Right renal pelvis (tissue), 4 donors: ENCODE measurements around the gene CUEDC1. TPM values are rescaled to one million over a fixed set of nuclear protein-coding genes. Genes with fewer than 3 reads are reported as not detected.
A peak's percentile ranks its signal among the peaks of the same experiment; 100 is the strongest.
"Not testable (repeated sequence)": the region's sequence is repeated elsewhere in the genome, so short reads cannot be mapped to it uniquely, and the experiment has no call there.

Experiments
- DNase-seq, 4 donors: peaks; one replicate each; pipeline ENCODE4 v3.0.0-alpha.2; 2013; ENCODE audit warnings: low read depth in 4 of 4, low spot score in 3 of 4, missing footprints in 1 of 4
- polyA plus RNA-seq, 4 donors: library from polyadenylated mRNA; unstranded; fragments of 120-200 nt; gene quantifications; one replicate each; pipeline ENCODE4 v1.2.1, GENCODE V29; 2013; ENCODE audit not compliant: insufficient read length in 4 of 4

The CUEDC1 gene
- polyA plus RNA-seq, 4 donors, result 41.8 to 46.9 (median 45.2) TPM

- DNase-seq, result peak in 3 of 4 donors; percentile 44 to 50 (median 50)
Measured at GRCh38 chr17:57986841-57987580, 31.8 kb upstream of the CUEDC1 start.

GRCh38 chr17:57985675-57985974 lies 30.4 kb upstream of the CUEDC1 start:
- DNase-seq, result no peak

GRCh38 chr17:57984936-57985674 lies 29.9 kb upstream of the CUEDC1 start:
- no peak for DNase-seq

DNA sequence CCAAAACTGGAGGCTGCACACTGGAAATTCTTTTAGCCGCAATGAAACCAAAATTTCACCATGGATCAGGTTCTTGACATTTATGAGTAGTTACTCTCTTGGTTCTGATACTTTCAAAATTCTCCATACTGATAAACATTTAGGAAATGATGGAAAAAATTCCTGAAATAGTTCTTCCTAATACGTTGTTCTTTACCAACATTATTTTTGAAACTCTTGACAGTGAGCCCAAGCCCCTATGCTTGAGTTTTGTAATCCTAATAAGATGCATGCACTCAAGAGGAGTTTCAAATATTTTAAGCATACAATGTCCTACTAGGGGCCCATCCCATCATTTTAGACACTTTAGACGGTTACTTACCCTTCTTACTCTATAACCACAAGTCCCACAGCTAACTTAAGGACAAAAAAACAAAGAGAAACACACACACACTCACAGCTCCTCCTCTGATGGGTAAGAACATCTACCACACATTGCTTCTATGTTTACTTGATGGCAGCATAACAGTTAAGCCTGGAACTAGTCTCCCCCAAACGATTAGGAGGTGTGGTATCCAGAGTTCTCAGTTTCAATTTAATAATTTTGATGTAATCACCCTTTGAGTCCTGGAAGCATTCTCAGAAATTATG lies 29.2 kb upstream of the CUEDC1 start:
- no peak for DNase-seq

DNA sequence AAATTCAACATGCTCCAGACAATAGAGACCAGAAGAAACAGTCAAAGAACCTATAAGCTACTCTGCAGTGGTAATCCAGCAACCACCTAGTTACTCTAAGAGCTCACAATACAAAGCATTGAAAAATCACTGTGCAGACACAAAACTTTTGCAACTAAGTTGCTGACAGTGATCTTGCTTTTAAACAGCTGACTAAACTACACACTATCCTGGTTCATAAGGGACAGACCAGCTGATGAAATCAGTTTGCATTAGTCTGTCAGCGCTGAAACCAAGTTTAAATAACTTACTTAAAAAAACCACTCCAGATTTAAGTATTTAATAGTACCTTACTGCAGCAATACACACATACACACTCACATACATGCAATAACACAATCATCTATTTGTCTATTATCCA lies 28.2 kb upstream of the CUEDC1 start:
- no peak for DNase-seq

DNA sequence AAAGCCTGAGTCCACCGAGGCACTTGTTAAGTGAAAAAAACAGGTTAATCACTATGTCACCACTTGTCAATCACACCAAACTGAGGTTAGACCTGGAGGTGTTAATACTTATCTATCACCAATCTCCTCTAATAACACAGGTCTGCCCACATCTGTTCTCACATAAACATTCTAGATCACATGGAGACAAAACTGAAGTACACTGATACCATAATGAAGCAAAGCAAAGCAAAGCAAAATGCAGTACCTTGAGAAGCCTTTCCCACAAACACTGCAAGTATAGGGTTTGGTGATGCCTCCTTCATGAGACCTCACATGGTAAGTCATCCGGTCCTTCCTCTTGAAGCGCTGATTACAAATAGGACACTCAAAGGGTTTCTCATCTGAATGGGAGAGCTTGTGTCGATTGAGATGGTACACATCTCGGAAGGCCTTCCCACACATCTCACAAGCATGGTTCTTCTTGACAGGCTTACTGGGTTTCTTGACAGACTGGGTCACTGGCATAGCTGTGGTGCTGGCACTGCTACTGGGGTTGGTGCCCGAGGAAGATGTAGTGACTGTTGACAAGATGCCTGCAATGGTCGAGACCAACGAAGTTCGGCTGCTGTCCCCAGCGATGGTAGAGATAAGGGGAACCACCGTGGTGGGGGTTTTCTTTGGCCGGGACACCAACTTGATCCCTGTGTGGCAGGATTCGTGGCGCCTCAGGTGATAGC lies 27.4 kb upstream of the CUEDC1 start:
- DNase-seq, result no peak

- no peak for DNase-seq
Measured at GRCh38 chr17:57980522-57980921, 25.3 kb upstream of the CUEDC1 start.

DNA sequence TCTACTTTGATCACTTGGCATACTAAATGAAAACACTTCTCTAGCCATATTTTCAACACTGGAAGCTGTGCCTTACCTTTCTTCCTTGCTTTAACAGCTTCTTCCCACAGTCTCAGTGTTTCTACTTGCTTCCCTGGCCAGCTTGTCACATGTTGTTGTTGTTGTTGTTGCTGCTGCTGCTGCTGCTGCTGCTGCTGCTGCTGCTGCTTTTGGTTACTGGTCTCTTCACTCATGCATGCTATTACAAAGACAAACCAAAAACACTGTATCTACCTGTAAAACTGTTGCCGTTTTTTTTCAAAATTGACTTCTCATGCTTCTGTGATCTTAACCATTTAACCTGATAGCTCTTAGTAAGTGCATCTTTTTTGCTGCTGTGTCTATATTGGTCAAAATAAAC lies 23.9 kb upstream of the CUEDC1 start:
- no peak for DNase-seq

GRCh38 chr17:57976594-57976993 lies 21.4 kb upstream of the CUEDC1 start:
- no peak for DNase-seq

GRCh38 chr17:57975044-57975443 lies 19.8 kb upstream of the CUEDC1 start:
- no peak for DNase-seq

DNA sequence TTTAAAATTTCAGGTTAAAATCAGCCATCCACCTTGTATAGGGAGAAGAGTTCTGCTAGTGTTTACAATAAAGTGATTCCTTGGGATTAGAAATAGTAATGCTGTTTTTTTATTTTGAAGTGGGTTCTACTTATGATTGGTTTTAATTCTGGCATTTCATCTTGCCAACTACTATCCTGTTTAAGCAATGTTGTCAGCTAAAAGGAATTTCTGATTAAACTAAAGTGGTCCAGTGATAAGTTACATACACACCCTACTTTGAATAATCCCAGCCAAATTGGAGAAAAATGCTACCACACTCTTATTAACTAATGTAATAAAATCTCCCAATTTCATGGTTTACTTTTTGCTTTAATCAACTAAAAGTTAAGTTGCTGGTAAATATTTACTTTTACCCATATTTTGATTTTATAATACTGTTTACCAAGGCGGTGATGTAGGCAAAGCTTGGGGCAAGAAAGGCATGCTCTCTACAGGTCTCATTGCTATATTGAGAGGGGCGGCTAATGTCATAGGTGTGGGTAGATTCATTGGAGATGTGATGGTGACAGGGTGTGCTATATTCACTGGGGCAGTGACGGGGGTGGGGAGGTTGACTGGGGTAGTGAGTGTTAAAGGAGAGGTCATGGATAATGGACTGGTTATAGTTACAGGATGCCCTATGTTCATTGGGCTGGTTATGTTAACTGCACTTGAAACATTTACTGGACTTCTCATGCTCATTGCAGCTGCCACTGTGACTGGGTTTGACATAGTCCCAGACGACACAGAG lies 19.0 kb upstream of the CUEDC1 start:
- DNase-seq, result not testable (repeated sequence)

DNA sequence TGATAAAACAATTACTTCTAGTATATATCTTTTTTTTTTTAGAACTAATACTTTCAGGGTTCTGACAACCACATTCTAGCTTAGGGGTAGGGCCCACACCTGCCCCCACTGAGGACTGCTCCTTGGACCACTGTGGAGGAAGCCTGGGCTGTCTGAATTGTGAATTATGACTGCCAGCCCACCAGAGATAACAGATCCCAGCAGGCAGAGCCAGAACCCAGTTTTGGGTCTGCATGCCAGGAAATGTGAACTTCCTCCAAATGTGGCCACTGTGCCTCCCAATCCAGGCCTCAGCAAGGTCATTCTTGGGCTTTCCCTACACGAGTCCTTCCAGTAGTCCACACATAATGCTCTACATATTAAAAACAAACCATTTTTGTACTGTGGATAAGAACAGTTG lies 16.9 kb upstream of the CUEDC1 start:
- no peak for DNase-seq

GRCh38 chr17:57971572-57971971 lies 16.4 kb upstream of the CUEDC1 start:
- no peak for DNase-seq

DNA sequence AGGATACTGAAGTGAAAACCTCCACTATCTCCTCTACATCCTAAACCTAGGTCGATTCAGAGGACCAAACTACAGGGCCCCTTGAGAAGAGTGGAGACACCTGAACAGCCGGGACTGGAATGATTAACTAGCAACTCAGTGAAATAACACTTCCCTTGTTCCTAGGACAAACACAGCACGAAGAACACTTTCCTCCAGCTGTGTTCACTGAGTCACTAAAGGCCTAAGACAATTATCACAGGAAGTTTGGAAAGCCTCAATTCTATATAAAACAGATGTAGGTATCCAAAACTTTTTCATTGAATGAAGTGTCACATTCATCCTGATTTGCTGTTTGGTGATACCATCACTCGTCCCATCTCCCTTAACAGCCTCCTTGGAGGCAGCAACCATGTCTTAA lies 15.5 kb upstream of the CUEDC1 start:
- DNase-seq, result no peak

DNA sequence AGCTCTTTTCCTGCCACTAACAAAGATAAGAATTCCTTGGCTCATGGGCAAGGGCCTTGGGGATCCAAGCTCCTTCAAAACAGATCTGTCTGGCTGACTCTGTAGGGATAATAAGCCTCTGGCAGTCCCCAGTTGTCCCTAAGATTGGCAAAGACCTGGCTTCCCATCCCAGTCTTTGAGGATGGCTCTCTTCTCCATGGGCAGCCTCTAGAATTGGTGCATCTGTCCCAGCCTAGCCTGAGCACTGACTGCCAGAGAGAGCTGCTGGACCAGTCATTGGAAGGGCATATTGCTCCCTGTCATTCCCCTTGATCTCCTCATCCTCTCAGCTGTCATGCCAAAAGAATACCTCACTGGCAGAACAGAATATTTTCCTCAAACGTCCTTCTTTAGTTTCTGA lies 13.2 kb upstream of the CUEDC1 start:
- no peak for DNase-seq

DNA sequence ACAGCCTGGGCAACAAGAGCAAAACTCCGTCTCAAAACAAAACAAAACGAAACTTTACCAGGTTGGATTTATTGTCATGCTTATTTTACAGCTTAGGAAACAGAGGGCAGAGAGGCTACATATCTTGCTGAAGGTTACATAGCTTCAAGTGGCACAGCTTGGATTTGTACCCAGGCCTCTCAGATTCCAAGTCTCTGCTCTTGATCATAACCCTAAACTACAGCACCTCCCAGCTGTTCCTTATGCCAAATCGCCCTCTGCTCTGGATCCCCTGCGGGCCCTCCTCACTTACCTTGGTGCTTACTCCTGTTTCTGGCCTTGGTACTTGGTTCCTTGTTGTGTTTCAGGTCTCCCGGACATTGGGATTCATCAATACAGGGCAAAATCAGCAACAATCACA lies 11.7 kb upstream of the CUEDC1 start:
- DNase-seq, result no peak

- DNase-seq, result no peak
Measured at GRCh38 chr17:57966246-57966645, 11.0 kb upstream of the CUEDC1 start.

GRCh38 chr17:57965521-57966160 lies 10.4 kb upstream of the CUEDC1 start:
- DNase-seq, result no peak

GRCh38 chr17:57963149-57963511 lies 7.9 kb upstream of the CUEDC1 start:
- DNase-seq, result no peak
